ENCODE data around the gene FAM168A. TPM values are rescaled to one million over a fixed set of nuclear protein-coding genes. Genes with fewer than 3 reads are reported as not detected.

FAM168A gene
- total RNA-seq, 1 donor from 2014 or later = 19.2 TPM

GRCh38 chr11:73415854-73416615, 181.9 kb downstream of the FAM168A start:
- intact Hi-C loops (cut with micrococcal nuclease) = no loop called here
- Mint-ChIP-seq H3K27me3 (ENCODE audit: low read depth) (no peaks in the 10 kb centered on the region), H3K4me1 (ENCODE audit: low read depth) (peaks cover 7% of the 10 kb centered on the region), H3K27ac (no peak overlapping the region), H3K9me3 (no peaks in the 10 kb centered on the region), H3K36me3 (ENCODE audit: low read depth) (peaks cover 18% of the 10 kb centered on the region), H3K4me3 (ENCODE audit: low read depth) (no peak overlapping the region)
- no peak for DNase-seq (ENCODE audit: low spot score)

GRCh38 chr11:73414977-73415651, 182.8 kb downstream of the FAM168A start:
- intact Hi-C loops (cut with micrococcal nuclease) = no loop called here
- DNase-seq (ENCODE audit: low spot score) = no peak
- H3K36me3 Mint-ChIP-seq (ENCODE audit: low read depth) = peaks cover 23% of the 10 kb centered on the region
- no peak overlapping the region for H3K4me3 Mint-ChIP-seq (ENCODE audit: low read depth)
- H3K27ac Mint-ChIP-seq = peak overlapping the region; percentile 6
- H3K9me3 Mint-ChIP-seq = no peaks in the 10 kb centered on the region
- peaks cover 7% of the 10 kb centered on the region for H3K4me1 Mint-ChIP-seq (ENCODE audit: low read depth)
- H3K27me3 Mint-ChIP-seq (ENCODE audit: low read depth) = no peaks in the 10 kb centered on the region

GRCh38 chr11:73413256-73413655, 184.7 kb downstream of the FAM168A start:
- Mint-ChIP-seq H3K4me3 (ENCODE audit: low read depth) (no peak overlapping the region), H3K4me1 (ENCODE audit: low read depth) (peaks cover 7% of the 10 kb centered on the region), H3K9me3 (no peaks in the 10 kb centered on the region), H3K36me3 (ENCODE audit: low read depth) (peaks cover 30% of the 10 kb centered on the region), H3K27ac (no peak overlapping the region), H3K27me3 (ENCODE audit: low read depth) (no peaks in the 10 kb centered on the region)
- no peak for DNase-seq (ENCODE audit: low spot score)
- intact Hi-C loops (cut with micrococcal nuclease) = no loop called here

GRCh38 chr11:73412308-73412707, 185.6 kb downstream of the FAM168A start:
- Mint-ChIP-seq H3K36me3 (ENCODE audit: low read depth) (peaks cover 32% of the 10 kb centered on the region), H3K9me3 (no peaks in the 10 kb centered on the region), H3K27ac (no peak overlapping the region), H3K4me3 (ENCODE audit: low read depth) (no peak overlapping the region), H3K27me3 (ENCODE audit: low read depth) (no peaks in the 10 kb centered on the region), H3K4me1 (ENCODE audit: low read depth) (peaks cover 7% of the 10 kb centered on the region)
- DNase-seq (ENCODE audit: low spot score) = no peak
- intact Hi-C loops (cut with micrococcal nuclease) = no loop called here

GRCh38 chr11:73411031-73411430, 186.9 kb downstream of the FAM168A start:
- Mint-ChIP-seq H3K4me3 (ENCODE audit: low read depth) (no peak overlapping the region), H3K9me3 (no peaks in the 10 kb centered on the region), H3K4me1 (ENCODE audit: low read depth) (peaks cover 7% of the 10 kb centered on the region), H3K36me3 (ENCODE audit: low read depth) (peaks cover 36% of the 10 kb centered on the region), H3K27me3 (ENCODE audit: low read depth) (no peaks in the 10 kb centered on the region), H3K27ac (no peak overlapping the region)
- intact Hi-C loops (cut with micrococcal nuclease) = no loop called here
- no peak for DNase-seq (ENCODE audit: low spot score)

GRCh38 chr11:73410627-73411026, 187.3 kb downstream of the FAM168A start:
- DNase-seq (ENCODE audit: low spot score) = no peak
- intact Hi-C loops (cut with micrococcal nuclease) = no loop called here
- Mint-ChIP-seq H3K9me3 (no peaks in the 10 kb centered on the region), H3K4me3 (ENCODE audit: low read depth) (no peak overlapping the region), H3K4me1 (ENCODE audit: low read depth) (peaks cover 7% of the 10 kb centered on the region), H3K27ac (no peak overlapping the region), H3K36me3 (ENCODE audit: low read depth) (peaks cover 36% of the 10 kb centered on the region), H3K27me3 (ENCODE audit: low read depth) (no peaks in the 10 kb centered on the region)

- no peaks in the 10 kb centered on the region for H3K4me1 Mint-ChIP-seq (ENCODE audit: low read depth)
- H3K36me3 Mint-ChIP-seq (ENCODE audit: low read depth) = peaks cover 39% of the 10 kb centered on the region
- no peak overlapping the region for H3K27ac Mint-ChIP-seq
- no peak overlapping the region for H3K4me3 Mint-ChIP-seq (ENCODE audit: low read depth)
- H3K9me3 Mint-ChIP-seq = no peaks in the 10 kb centered on the region
- no peaks in the 10 kb centered on the region for H3K27me3 Mint-ChIP-seq (ENCODE audit: low read depth)
- intact Hi-C loops (cut with micrococcal nuclease) = loop anchor here (10.0 kb wide), 1 partner anchor 255 kb away; no protein-coding TSS in a partner anchor
- DNase-seq (ENCODE audit: low spot score) = no peak
Observed at GRCh38 chr11:73409431-73409830, 188.5 kb downstream of the FAM168A start.

GRCh38 chr11:73406619-73407018, 191.3 kb downstream of the FAM168A start:
- Mint-ChIP-seq H3K36me3 (ENCODE audit: low read depth) (peaks cover 37% of the 10 kb centered on the region), H3K27ac (no peak overlapping the region), H3K4me1 (ENCODE audit: low read depth) (no peaks in the 10 kb centered on the region), H3K27me3 (ENCODE audit: low read depth) (no peaks in the 10 kb centered on the region), H3K4me3 (ENCODE audit: low read depth) (no peak overlapping the region), H3K9me3 (no peaks in the 10 kb centered on the region)
- intact Hi-C loops (cut with micrococcal nuclease) = loop anchor here (10.0 kb wide), 1 partner anchor 258 kb away; no protein-coding TSS in a partner anchor
- DNase-seq (ENCODE audit: low spot score) = no peak

GRCh38 chr11:73406131-73406530, 191.8 kb downstream of the FAM168A start:
- Mint-ChIP-seq H3K27me3 (ENCODE audit: low read depth) (no peaks in the 10 kb centered on the region), H3K4me1 (ENCODE audit: low read depth) (no peaks in the 10 kb centered on the region), H3K9me3 (no peaks in the 10 kb centered on the region), H3K36me3 (ENCODE audit: low read depth) (peaks cover 37% of the 10 kb centered on the region), H3K27ac (no peak overlapping the region), H3K4me3 (ENCODE audit: low read depth) (no peak overlapping the region)
- intact Hi-C loops (cut with micrococcal nuclease) = loop anchor here (10.0 kb wide), 1 partner anchor 259 kb away; no protein-coding TSS in a partner anchor
- no peak for DNase-seq (ENCODE audit: low spot score)

- Mint-ChIP-seq H3K4me1 (ENCODE audit: low read depth) (no peaks in the 10 kb centered on the region), H3K36me3 (ENCODE audit: low read depth) (peaks cover 36% of the 10 kb centered on the region), H3K27ac (no peak overlapping the region), H3K4me3 (ENCODE audit: low read depth) (no peak overlapping the region), H3K9me3 (no peaks in the 10 kb centered on the region), H3K27me3 (ENCODE audit: low read depth) (no peaks in the 10 kb centered on the region)
- intact Hi-C loops (cut with micrococcal nuclease) = loop anchor here (10.0 kb wide), 1 partner anchor 260 kb away; no protein-coding TSS in a partner anchor
- no peak for DNase-seq (ENCODE audit: low spot score)
Observed at GRCh38 chr11:73405146-73405510, 192.8 kb downstream of the FAM168A start.

GRCh38 chr11:73404506-73405145, 193.3 kb downstream of the FAM168A start:
- Mint-ChIP-seq H3K27ac (no peak overlapping the region), H3K36me3 (ENCODE audit: low read depth) (peaks cover 37% of the 10 kb centered on the region), H3K4me3 (ENCODE audit: low read depth) (no peak overlapping the region), H3K4me1 (ENCODE audit: low read depth) (no peaks in the 10 kb centered on the region), H3K27me3 (ENCODE audit: low read depth) (no peaks in the 10 kb centered on the region), H3K9me3 (no peaks in the 10 kb centered on the region)
- no peak for DNase-seq (ENCODE audit: low spot score)
- intact Hi-C loops (cut with micrococcal nuclease) = loop anchor here (10.0 kb wide), 1 partner anchor 260 kb away; no protein-coding TSS in a partner anchor

GRCh38 chr11:73404048-73404447, 193.9 kb downstream of the FAM168A start:
- no peak for DNase-seq (ENCODE audit: low spot score)
- H3K27ac Mint-ChIP-seq = no peak overlapping the region

More at GRCh38 chr11:73404048-73404447, 193.9 kb downstream of the FAM168A start:
- intact Hi-C loops (cut with micrococcal nuclease) = loop anchor here (10.0 kb wide), 1 partner anchor 261 kb away; no protein-coding TSS in a partner anchor
- H3K4me3 Mint-ChIP-seq (ENCODE audit: low read depth) = no peak overlapping the region
- no peaks in the 10 kb centered on the region for H3K27me3 Mint-ChIP-seq (ENCODE audit: low read depth)
- peaks cover 37% of the 10 kb centered on the region for H3K36me3 Mint-ChIP-seq (ENCODE audit: low read depth)
- no peaks in the 10 kb centered on the region for H3K9me3 Mint-ChIP-seq
- H3K4me1 Mint-ChIP-seq (ENCODE audit: low read depth) = peaks cover 3% of the 10 kb centered on the region

Data from activated T-helper 2 cell treated with anti-CD3 and anti-CD28 coated beads, Interferon-gamma antibody, Interleukin-2, Interleukin-4, amounts not matched to agents 10 μg/mL and 5 μg/mL and 100 μg/mL, durations not matched to agents 14 hours and 24 hours and 36 hours (primary cell).